Transverse colon (tissue), 3 donors: ENCODE results near the gene PDE4C.

ENCODE experiments used
- CTCF ChIP-seq, 5 experiments: fragments of 200-600 bp in 3 of 5; fragments of 450-650 bp in 2 of 5; sonication (generic) in 3 of 5; IDR thresholded peaks; 1 replicate in 2 of 5; 2 replicates in 3 of 5; pipeline ENCODE4 v1.5.1; 2016 to 2017; ENCODE audit warnings: antibody characterized with exemption in 5 of 5, inconsistent platforms in 3 of 5, mild to moderate bottlenecking in 2 of 5, moderate library complexity in 1 of 5
- POLR2A ChIP-seq: fragments of 450-650 bp; IDR thresholded peaks from one replicate; pipeline ENCODE4 v1.6.1; 2016; ENCODE audit warnings: antibody characterized with exemption, mild to moderate bottlenecking, moderate library complexity

GRCh38 chr19:18262144-18262543, 35.9 kb upstream of the PDE4C start:
- no peak for TF ChIP-seq CTCF (IDR thresholded peaks at IDR 0.05)
- no peak for TF ChIP-seq POLR2A
